BLaER1 treated with 17β-estradiol and CSF1 and Interleukin-3, amounts not matched to agents 10 nM and 100 nM (cell line): ENCODE data around the gene ZNF320.
A peak's percentile ranks its signal among the peaks of the same experiment; 100 is the strongest.
"Not testable (repeated sequence)": the region's sequence is repeated elsewhere in the genome, so short reads cannot be mapped to it uniquely, and the experiment has no call there.

Experiments
- H3K27ac ChIP-seq, 11 experiments: shearing (Covaris generic); formaldehyde crosslinking; 2 replicates each; pipeline ENCODE4 v1.8.1; 2022
- H3K27me3 ChIP-seq, 11 experiments: shearing (Covaris generic); formaldehyde crosslinking; 2 replicates each; pipeline ENCODE4 v1.8.1; 2022
- H3K36me3 ChIP-seq, 11 experiments: shearing (Covaris generic); formaldehyde crosslinking; 2 replicates each; pipeline ENCODE4 v1.8.1; 2022
- H3K4me1 ChIP-seq, 10 experiments: shearing (Covaris generic); formaldehyde crosslinking; 2 replicates each; pipeline ENCODE4 v1.8.1; 2022
- H3K4me2 ChIP-seq, 11 experiments: shearing (Covaris generic); formaldehyde crosslinking; 2 replicates each; pipeline ENCODE4 v1.8.1; 2022
- H3K4me3 ChIP-seq, 10 experiments: shearing (Covaris generic); formaldehyde crosslinking; 2 replicates each; pipeline ENCODE4 v1.8.1; 2022
- H3K9ac ChIP-seq, 11 experiments: shearing (Covaris generic); formaldehyde crosslinking; 2 replicates each; pipeline ENCODE4 v1.8.1; 2022
- H3K9me3 ChIP-seq, 11 experiments: shearing (Covaris generic); formaldehyde crosslinking; replicated peaks in 1 of 11; 2 replicates each; pipeline ENCODE4 v1.8.1; 2022
- H4K20me1 ChIP-seq, 11 experiments: shearing (Covaris generic); formaldehyde crosslinking; 2 replicates each; pipeline ENCODE4 v1.8.1; 2022
- Cebpa-rat ChIP-seq, 11 experiments: shearing (Covaris generic); IDR thresholded peaks; 2 replicates each; pipeline ENCODE4 v1.8.1; 2022

Gene ZNF320

DNA sequence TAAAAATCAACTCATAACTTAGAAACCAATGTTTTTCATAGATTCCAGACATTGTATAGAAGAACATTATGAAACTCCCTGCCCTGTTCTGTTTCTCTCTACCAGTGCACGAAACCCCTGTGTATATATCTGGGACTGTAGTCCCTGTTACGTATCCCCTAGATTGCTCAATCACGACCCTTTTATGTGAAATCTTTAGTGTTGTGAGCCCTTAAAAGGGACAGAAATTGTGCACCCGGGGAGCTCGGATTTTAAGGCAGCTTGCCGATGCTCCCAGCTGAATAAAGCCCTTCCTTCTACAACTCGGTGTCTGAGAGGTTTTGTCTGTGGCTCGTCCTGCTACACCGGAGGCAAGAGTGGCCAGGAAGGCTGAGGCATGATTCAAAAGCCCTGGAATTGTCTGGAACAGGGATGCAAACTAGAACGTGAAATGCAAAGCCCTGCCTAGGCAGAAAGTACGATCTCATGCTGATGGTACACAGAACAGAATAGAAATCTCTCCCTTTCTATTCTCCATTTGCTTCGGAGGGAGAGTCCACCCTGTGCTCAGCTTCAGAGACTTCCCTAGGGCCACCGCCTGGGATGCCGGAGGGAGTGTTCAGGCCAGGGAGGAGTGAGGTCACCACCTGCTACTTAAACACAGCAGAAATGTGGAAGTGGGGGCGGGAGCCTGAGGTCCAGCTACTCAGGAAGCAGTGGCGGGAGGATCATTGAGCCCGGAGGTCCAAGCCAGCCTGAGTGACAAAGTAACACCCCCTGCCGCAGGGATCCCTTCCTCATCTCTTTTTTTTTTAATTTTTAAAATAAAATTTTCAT is 26.6 kb upstream of the ZNF320 start:
- peak in 1 of 11 experiments; percentile 47; a peak in 1 of 22 replicates for TF ChIP-seq Cebpa-rat (IDR thresholded peaks at IDR 0.05)
- peaks cover 16 to 43% (median 31%) of the 10 kb centered on the region in 11 experiments for H3K36me3 ChIP-seq
- H3K9me3 ChIP-seq, result peaks cover 0 to 7% (median 0%) of the 10 kb centered on the region in 11 experiments; a peak in 1 of 22 replicates
- peak overlapping the region in 6 of 11 experiments; percentile 92 to 97 (median 94); a peak in 10 of 22 replicates for H3K27ac ChIP-seq
- peaks cover 19 to 33% (median 27%) of the 10 kb centered on the region in 10 experiments for H3K4me1 ChIP-seq
- H3K9ac ChIP-seq, result peak overlapping the region in 10 of 11 experiments; percentile 86 to 97 (median 94); a peak in 15 of 22 replicates
- H4K20me1 ChIP-seq, result no peaks in the 10 kb centered on the region; a peak in 1 of 22 replicates
- H3K4me2 ChIP-seq, result peak overlapping the region; percentile 46 to 94 (median 86)
- no peaks in the 10 kb centered on the region for H3K27me3 ChIP-seq
- peak overlapping the region; percentile 63 to 86 (median 79); a peak in 19 of 20 replicates for H3K4me3 ChIP-seq

DNA sequence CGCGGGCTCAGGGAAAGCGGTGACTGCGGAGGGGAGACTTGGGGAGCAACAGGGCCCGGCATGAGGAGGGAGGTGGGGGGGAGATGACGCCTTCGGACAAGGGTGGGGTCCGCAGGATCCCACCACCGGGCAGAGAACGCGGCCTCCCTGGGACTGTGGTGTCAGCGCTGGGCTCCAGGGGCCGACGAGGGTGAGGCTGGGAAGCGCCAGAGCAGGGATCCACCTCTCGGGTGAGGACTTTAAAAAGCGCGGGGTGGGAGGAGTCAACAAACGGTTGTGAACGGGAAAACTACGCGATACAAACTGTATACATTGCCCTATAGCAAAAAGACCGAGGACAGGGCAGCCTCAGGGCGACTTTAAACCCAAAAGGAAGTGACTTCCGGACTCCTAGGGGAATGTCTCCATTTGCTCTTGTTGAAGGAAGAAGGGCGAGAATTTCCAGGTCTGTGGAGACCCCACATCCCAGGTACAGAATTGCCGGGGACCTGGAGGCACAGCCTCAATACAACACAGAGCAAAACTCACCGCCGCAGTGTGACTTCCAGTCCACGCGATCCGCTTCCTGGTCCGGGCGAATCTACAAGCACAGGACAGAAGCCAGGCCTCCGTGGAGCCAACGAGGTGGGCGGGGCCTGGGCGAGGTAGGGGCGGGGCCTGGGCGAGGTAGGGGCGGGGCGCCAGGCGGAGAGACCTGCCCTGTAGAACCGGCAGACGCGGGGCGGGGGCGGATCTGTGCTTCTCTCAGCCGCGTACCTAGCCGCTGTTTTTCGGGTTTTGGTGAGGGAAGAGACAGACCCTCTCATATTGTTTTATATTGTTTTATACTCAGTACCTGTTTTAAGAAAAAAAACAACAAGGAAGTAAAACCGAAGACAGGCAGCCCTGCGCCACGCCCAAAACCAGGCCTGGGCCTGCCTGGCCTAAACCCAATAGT is 25.7 kb upstream of the ZNF320 start, which contains the start of gene ZNF888:
Gene ZNF888 (minus strand): TSS at position 588 of the 937 bp plus-strand sequence. CDS start 5,555 bp downstream, outside the sequence.
- Histone ChIP-seq H3K4me1 (peaks cover 19 to 33% (median 27%) of the 10 kb centered on the region in 10 experiments), H3K4me3 (peak within 1 kb of the TSS; percentile 63 to 86 (median 79)), H3K9me3 (peaks cover 0 to 4% (median 0%) of the 10 kb centered on the region in 11 experiments; a peak in 1 of 22 replicates), H3K36me3 (peaks cover 13 to 40% (median 28%) of the 10 kb centered on the region in 11 experiments), H3K4me2 (peak within 1 kb of the TSS; percentile 82 to 98 (median 90)), H4K20me1 (no peaks in the 10 kb centered on the region; a peak in 1 of 22 replicates), H3K27ac (peak within 1 kb of the TSS; percentile 85 to 97 (median 94)), H3K27me3 (no peaks in the 10 kb centered on the region), H3K9ac (peak within 1 kb of the TSS; percentile 86 to 97 (median 94))
- no peak for TF ChIP-seq Cebpa-rat (IDR thresholded peaks at IDR 0.05)

DNA sequence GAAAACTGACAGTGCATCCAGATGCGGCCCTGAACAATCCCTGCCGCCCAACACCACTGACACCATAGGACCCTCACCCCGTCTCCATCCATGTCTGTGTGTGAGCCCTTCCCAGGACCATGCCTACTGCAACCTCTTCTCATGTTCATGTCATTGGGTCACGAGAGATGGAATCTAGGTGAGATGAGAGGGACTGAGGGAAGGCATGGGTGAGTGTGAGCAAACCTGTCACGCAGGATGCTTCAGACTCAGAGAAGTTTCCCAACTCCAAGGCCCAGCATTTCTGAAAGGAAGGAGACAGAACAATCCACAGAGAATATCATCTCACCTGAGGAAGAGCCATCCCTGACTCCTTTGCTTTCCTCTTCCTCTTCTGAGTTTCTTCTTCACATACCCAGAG is 20.1 kb upstream of the ZNF320 start:
- no peaks in the 10 kb centered on the region; a peak in 2 of 22 replicates for H4K20me1 ChIP-seq
- no peaks in the 10 kb centered on the region for H3K9me3 ChIP-seq
- H3K4me1 ChIP-seq, result peaks cover 0 to 16% (median 11%) of the 10 kb centered on the region in 10 experiments; a peak in 17 of 20 replicates
- no peak overlapping the region for H3K9ac ChIP-seq
- H3K27ac ChIP-seq, result no peak overlapping the region
- no peak for TF ChIP-seq Cebpa-rat (IDR thresholded peaks at IDR 0.05)
- H3K36me3 ChIP-seq, result peaks cover 51 to 62% (median 57%) of the 10 kb centered on the region in 11 experiments
- H3K27me3 ChIP-seq, result no peaks in the 10 kb centered on the region
- no peak overlapping the region for H3K4me3 ChIP-seq
- H3K4me2 ChIP-seq, result no peak overlapping the region

DNA sequence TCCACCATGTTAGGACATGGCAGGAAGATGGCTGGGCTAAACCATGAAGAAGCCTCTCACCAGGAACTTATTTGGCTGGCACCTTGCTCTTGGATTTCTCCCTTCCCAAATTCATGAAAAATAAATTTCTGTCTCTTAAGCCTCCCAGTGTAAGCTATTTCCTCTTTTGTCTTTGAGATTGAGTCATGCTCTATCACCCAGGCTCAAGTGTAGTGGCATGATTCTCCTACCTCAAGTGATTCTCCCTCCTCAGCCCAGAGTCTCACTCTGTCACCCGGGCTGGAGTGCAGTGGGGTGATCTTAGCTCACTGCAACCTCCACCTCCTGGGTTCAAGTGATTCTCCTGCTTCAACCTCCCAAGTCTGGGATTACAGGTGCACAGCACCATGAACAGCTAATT is 13.2 kb upstream of the ZNF320 start:
- TF ChIP-seq Cebpa-rat (IDR thresholded peaks at IDR 0.05), result no peak
- Histone ChIP-seq H4K20me1 (no peaks in the 10 kb centered on the region), H3K27me3 (no peaks in the 10 kb centered on the region), H3K4me3 (no peak overlapping the region), H3K4me1 (peaks cover 0 to 11% (median 0%) of the 10 kb centered on the region in 10 experiments; a peak in 5 of 20 replicates), H3K9ac (no peak overlapping the region), H3K4me2 (peak overlapping the region in 1 of 11 experiments; percentile 32; a peak in 2 of 22 replicates), H3K36me3 (peaks cover 62 to 100% (median 89%) of the 10 kb centered on the region in 11 experiments), H3K9me3 (peaks cover 0 to 18% (median 0%) of the 10 kb centered on the region in 11 experiments; a peak in 7 of 22 replicates), H3K27ac (no peak overlapping the region)

DNA sequence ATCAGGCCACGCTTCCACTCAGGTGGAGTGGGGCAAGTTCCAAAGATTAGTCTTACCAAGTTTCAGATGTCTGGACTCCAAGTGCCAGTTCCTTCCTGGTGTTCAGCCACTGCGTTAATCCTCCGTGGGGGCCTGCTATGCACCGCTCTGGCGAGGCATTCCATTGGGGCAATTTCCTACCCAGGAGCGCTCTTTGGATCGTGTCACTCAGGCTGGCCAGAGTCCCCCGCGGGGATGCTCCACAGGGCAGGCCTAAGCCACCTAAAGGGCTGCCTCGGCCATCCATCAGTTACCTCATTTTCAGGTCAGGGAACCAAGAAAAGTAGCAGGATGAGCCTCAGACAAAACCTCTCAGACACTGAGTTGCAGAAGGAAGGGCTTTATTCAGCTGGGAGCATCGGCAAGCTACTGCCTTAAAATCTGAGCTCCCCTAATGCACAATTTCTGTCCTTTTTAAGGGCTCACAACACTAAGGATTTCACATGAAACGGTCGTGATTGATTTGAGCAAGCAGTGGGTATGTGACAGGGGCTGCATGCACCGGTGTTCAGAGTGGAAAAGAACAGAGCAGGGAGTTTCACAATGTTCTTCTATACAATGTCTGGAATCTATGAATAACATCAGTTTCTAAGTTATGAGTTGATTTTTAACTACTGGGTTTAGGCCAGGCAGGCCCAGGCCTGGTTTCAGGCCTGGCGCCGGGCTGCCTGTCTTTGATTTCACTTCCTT is 6.8 kb upstream of the ZNF320 start:
- not testable (repeated sequence) for H3K4me3 ChIP-seq, H3K27ac ChIP-seq, H4K20me1 ChIP-seq, H3K9ac ChIP-seq, H3K4me1 ChIP-seq, H3K27me3 ChIP-seq, H3K4me2 ChIP-seq
- Histone ChIP-seq H3K9me3 (peaks cover 0 to 18% (median 0%) of the 10 kb centered on the region in 11 experiments; a peak in 7 of 22 replicates), H3K36me3 (peaks cover 32 to 45% (median 39%) of the 10 kb centered on the region in 11 experiments)

DNA sequence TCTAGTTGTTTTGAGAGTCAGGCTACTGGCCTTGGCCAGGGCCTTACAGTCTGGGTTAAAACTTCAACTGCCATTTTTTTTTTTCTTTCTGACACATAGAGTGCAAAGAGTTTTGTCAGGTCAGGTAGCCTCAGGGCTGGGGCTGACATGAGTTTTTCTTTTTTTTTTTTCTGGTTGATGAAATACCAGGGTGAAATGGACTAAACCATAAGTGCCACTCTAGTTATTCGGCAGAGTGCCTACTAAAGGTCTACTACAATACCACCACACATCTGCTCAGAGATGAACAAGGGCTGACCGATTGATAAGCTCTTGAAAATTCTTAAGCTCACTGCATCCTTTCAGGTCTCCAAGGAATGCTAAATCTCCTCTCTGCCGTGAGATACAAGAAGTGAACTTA is 4.4 kb upstream of the ZNF320 start:
- no peak overlapping the region for H3K4me2 ChIP-seq
- H4K20me1 ChIP-seq, result no peaks in the 10 kb centered on the region
- peaks cover 0 to 12% (median 0%) of the 10 kb centered on the region in 11 experiments; a peak in 5 of 22 replicates for H3K9me3 ChIP-seq
- no peak for TF ChIP-seq Cebpa-rat (IDR thresholded peaks at IDR 0.05)
- no peak overlapping the region for H3K4me3 ChIP-seq
- no peak overlapping the region for H3K27ac ChIP-seq
- no peaks in the 10 kb centered on the region for H3K27me3 ChIP-seq
- H3K36me3 ChIP-seq, result peaks cover 10 to 23% (median 16%) of the 10 kb centered on the region in 11 experiments
- H3K9ac ChIP-seq, result no peak overlapping the region
- peaks cover 6 to 16% (median 9%) of the 10 kb centered on the region in 10 experiments; a peak in 19 of 20 replicates for H3K4me1 ChIP-seq

DNA sequence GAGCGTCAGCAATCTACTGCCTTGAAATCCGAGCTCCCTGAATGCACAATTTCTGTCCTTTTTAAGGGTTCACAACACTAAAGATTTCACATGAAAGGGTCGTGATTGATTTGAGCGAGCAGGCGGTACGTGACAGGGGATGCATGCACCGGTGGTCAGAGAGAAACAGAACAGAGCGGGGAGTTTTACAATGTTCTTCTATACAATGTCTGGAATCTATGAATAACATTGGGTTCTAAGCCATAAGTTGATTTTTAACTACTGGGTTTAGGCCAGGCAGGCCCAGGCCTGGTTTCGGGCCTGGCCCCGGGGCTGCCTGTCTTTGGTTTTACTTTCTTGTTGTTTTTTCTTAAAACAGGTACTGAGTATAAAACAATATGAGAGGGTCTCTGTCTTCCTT is 1.2 kb upstream of the ZNF320 start:
- peak overlapping the region in 7 of 11 experiments; percentile 57 to 94 (median 65); a peak in 11 of 22 replicates for H3K4me2 ChIP-seq
- peak overlapping the region in 4 of 11 experiments; percentile 12 to 95 (median 91); a peak in 2 of 22 replicates for H3K9ac ChIP-seq
- 0 out of 22 replicates have a peak, but pooled peaks cover 0 to 11% (median 0%) of the 10 kb centered on the region in 11 experiments for H3K9me3 ChIP-seq
- peaks cover 19 to 23% (median 20%) of the 10 kb centered on the region in 11 experiments for H3K36me3 ChIP-seq
- H3K27ac ChIP-seq, result peak overlapping the region in 2 of 11 experiments; percentile 26 to 93; a peak in 1 of 22 replicates
- H3K4me3 ChIP-seq, H3K27me3 ChIP-seq: not testable (repeated sequence)
- peaks cover 16 to 27% (median 21%) of the 10 kb centered on the region in 10 experiments; a peak in 19 of 20 replicates for H3K4me1 ChIP-seq
- peaks cover 0 to 16% (median 0%) of the 10 kb centered on the region in 11 experiments; a peak in 5 of 22 replicates for H4K20me1 ChIP-seq
